Measurements from ENCODE around the gene LIMA1.

The LIMA1 gene

DNA sequence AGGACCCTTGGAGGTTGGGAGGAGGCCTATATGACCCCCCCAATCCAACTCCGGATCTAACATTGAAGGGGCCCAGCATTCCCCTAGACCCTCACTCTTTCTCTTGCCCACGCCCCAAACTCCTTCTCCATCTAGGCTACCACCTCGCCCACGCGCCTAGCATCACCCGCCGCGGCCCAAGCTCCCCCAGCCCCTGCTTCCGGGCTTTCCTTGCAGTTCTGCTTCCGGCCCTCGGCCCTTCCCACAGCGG, 116.6 kb downstream of the LIMA1 start:
- peak overlapping the region; percentile 86 for H3K4me2 ChIP-seq (ENCODE audit: insufficient read depth, low read length)
- peaks cover 51% of the 10 kb centered on the region for H3K79me2 ChIP-seq (ENCODE audit: insufficient read depth, low read length)
- peak overlapping the region; percentile 90 for H3K9ac ChIP-seq (ENCODE audit: low read depth, low read length)
- no peak; the same call in 1 of the 3 replicates for ATAC-seq (ENCODE audit: insufficient read depth, low read depth)
- no peaks in the 10 kb centered on the region for H4K20me1 ChIP-seq (ENCODE audit: insufficient read depth, low read length)
- peak overlapping the region; percentile 84 for H2AFZ ChIP-seq (ENCODE audit: low read depth, low read length)
- DNase-seq: no peak
- H3K9me3 ChIP-seq (ENCODE audit: insufficient read depth, low read length, severe bottlenecking): no peaks in the 10 kb centered on the region
- H3K27ac ChIP-seq (ENCODE audit: low read length): peak overlapping the region; percentile 70
- no peaks in the 10 kb centered on the region for H3K27me3 ChIP-seq (ENCODE audit: insufficient read depth, low read length, poor library complexity)
- peaks cover 30% of the 10 kb centered on the region for H3K4me1 ChIP-seq (ENCODE audit: insufficient read depth, low read length)
- no peaks in the 10 kb centered on the region; the same call in 1 of the 2 replicates for H3K36me3 ChIP-seq (ENCODE audit: insufficient read depth, low read length)
- TF ChIP-seq, protein P1, sequence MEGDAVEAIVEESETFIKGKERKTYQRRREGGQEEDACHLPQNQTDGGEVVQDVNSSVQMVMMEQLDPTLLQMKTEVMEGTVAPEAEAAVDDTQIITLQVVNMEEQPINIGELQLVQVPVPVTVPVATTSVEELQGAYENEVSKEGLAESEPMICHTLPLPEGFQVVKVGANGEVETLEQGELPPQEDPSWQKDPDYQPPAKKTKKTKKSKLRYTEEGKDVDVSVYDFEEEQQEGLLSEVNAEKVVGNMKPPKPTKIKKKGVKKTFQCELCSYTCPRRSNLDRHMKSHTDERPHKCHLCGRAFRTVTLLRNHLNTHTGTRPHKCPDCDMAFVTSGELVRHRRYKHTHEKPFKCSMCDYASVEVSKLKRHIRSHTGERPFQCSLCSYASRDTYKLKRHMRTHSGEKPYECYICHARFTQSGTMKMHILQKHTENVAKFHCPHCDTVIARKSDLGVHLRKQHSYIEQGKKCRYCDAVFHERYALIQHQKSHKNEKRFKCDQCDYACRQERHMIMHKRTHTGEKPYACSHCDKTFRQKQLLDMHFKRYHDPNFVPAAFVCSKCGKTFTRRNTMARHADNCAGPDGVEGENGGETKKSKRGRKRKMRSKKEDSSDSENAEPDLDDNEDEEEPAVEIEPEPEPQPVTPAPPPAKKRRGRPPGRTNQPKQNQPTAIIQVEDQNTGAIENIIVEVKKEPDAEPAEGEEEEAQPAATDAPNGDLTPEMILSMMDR (IDR thresholded peaks at IDR 0.05; ENCODE audit: borderline replicate concordance, extremely low read depth, low read length, poor library complexity, severe bottlenecking): no peak
- no peak for TF ChIP-seq EZH2 (IDR thresholded peaks at IDR 0.05; ENCODE audit: borderline replicate concordance, low read depth, low read length, severe bottlenecking)
- H3K4me3 ChIP-seq (ENCODE audit: low read depth in 1 of 2, low read length in 2 of 2): peak overlapping the region; percentile 74 to 86

DNA sequence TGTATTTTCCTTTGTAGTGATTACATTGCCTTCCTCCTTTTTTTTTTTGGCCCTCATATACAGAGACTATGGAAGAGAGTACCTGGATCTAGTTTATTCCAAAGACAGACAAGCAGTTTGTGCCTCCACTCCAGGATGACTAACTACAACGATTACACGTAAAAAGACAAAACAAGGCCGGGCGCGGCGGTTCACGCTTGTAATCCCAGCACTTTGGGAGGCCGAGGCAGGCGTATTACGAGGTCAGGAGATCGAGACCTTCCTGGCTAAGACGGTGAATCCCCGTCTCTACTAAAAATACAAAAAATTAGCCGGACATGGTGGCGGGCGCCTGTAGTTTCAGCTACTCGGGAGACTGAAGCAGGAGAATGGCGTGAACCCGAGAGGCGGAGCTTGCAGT, 118.4 kb downstream of the LIMA1 start:
- Histone ChIP-seq H3K9me3 (ENCODE audit: insufficient read depth, low read length, severe bottlenecking) (no peaks in the 10 kb centered on the region), H3K4me3 (ENCODE audit: low read depth in 1 of 2, low read length in 2 of 2) (no peak overlapping the region), H3K27me3 (ENCODE audit: insufficient read depth, low read length, poor library complexity) (no peaks in the 10 kb centered on the region), H3K27ac (ENCODE audit: low read length) (no peak overlapping the region), H2AFZ (ENCODE audit: low read depth, low read length) (no peak overlapping the region), H4K20me1 (ENCODE audit: insufficient read depth, low read length) (no peaks in the 10 kb centered on the region), H3K4me2 (ENCODE audit: insufficient read depth, low read length) (peak overlapping the region; percentile 86), H3K79me2 (ENCODE audit: insufficient read depth, low read length) (peaks cover 67% of the 10 kb centered on the region), H3K36me3 (ENCODE audit: insufficient read depth, low read length) (no peaks in the 10 kb centered on the region; the same call in 1 of the 2 replicates), H3K9ac (ENCODE audit: low read depth, low read length) (0 out of 2 replicates have a peak overlapping the region, but pooled peaks have one; percentile 9), H3K4me1 (ENCODE audit: insufficient read depth, low read length) (peaks cover 30% of the 10 kb centered on the region)
- DNase-seq: no peak
- TF ChIP-seq EZH2 (IDR thresholded peaks at IDR 0.05; ENCODE audit: borderline replicate concordance, low read depth, low read length, severe bottlenecking): no peak
- TF ChIP-seq, protein P1 (IDR thresholded peaks at IDR 0.05; ENCODE audit: borderline replicate concordance, extremely low read depth, low read length, poor library complexity, severe bottlenecking): no peak
- no peak for ATAC-seq (ENCODE audit: insufficient read depth, low read depth)

DNA sequence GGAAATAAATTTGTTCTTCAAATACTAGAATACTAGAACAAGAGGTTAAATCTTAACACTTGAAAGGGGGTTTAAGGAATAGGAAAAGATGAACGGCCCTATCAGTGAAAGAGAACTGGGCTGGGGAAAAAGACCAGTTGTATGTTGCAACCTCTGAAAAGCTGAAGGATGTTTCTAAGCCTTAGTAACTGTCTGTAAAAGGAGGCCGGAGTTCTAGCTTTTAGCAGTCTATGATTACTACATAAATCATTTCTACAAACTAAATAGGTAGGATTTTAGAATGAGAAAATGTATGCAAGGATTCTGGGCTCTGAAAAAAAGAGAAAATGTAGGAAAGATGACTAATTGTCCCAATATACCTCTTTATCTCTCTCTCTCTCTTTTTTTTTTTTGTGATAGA, 121.1 kb downstream of the LIMA1 start:
- Histone ChIP-seq H2AFZ (ENCODE audit: low read depth, low read length) (no peak overlapping the region), H3K9ac (ENCODE audit: low read depth, low read length) (no peak overlapping the region), H3K4me2 (ENCODE audit: insufficient read depth, low read length) (no peak overlapping the region), H3K4me1 (ENCODE audit: insufficient read depth, low read length) (peaks cover 19% of the 10 kb centered on the region), H4K20me1 (ENCODE audit: insufficient read depth, low read length) (peaks cover 9% of the 10 kb centered on the region; the same call in 1 of the 2 replicates), H3K9me3 (ENCODE audit: insufficient read depth, low read length, severe bottlenecking) (no peaks in the 10 kb centered on the region), H3K79me2 (ENCODE audit: insufficient read depth, low read length) (peaks cover 88% of the 10 kb centered on the region), H3K27ac (ENCODE audit: low read length) (no peak overlapping the region), H3K27me3 (ENCODE audit: insufficient read depth, low read length, poor library complexity) (no peaks in the 10 kb centered on the region), H3K36me3 (ENCODE audit: insufficient read depth, low read length) (peaks cover 3% of the 10 kb centered on the region), H3K4me3 (ENCODE audit: low read depth in 1 of 2, low read length in 2 of 2) (no peak overlapping the region)
- ATAC-seq (ENCODE audit: insufficient read depth, low read depth) (no peak), DNase-seq (no peak)
- TF ChIP-seq, protein P1 (IDR thresholded peaks at IDR 0.05; ENCODE audit: borderline replicate concordance, extremely low read depth, low read length, poor library complexity, severe bottlenecking): no peak
- TF ChIP-seq EZH2 (IDR thresholded peaks at IDR 0.05; ENCODE audit: borderline replicate concordance, low read depth, low read length, severe bottlenecking): no peak

DNA sequence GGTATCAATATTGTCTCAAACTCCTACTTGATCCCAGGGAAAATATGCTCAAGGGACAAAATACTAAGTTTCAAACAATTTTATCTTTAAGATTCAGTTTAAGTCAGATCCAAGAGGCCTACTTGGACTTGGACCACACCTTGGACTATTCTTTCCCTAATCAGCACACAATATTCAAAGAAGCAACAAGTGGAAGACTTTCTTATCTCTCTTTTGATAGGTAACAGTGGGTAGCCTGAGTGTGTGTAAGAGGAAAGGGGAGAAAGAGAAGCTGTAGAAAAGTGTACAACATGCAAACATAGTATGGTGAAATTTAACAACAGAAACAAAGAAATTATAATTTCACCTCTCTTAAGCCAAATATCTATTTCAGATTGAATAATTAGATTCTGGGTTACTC, 122.7 kb downstream of the LIMA1 start:
- Histone ChIP-seq H3K27me3 (ENCODE audit: insufficient read depth, low read length, poor library complexity) (no peaks in the 10 kb centered on the region), H3K9ac (ENCODE audit: low read depth, low read length) (no peak overlapping the region), H3K4me1 (ENCODE audit: insufficient read depth, low read length) (peaks cover 11% of the 10 kb centered on the region), H3K4me2 (ENCODE audit: insufficient read depth, low read length) (no peak overlapping the region), H3K79me2 (ENCODE audit: insufficient read depth, low read length) (peaks cover 84% of the 10 kb centered on the region), H3K9me3 (ENCODE audit: insufficient read depth, low read length, severe bottlenecking) (no peaks in the 10 kb centered on the region), H2AFZ (ENCODE audit: low read depth, low read length) (no peak overlapping the region), H4K20me1 (ENCODE audit: insufficient read depth, low read length) (peaks cover 9% of the 10 kb centered on the region; the same call in 1 of the 2 replicates), H3K36me3 (ENCODE audit: insufficient read depth, low read length) (peaks cover 9% of the 10 kb centered on the region; the same call in 1 of the 2 replicates), H3K4me3 (ENCODE audit: low read depth in 1 of 2, low read length in 2 of 2) (no peak overlapping the region), H3K27ac (ENCODE audit: low read length) (no peak overlapping the region)
- DNase-seq (no peak), ATAC-seq (ENCODE audit: insufficient read depth, low read depth) (no peak)
- TF ChIP-seq, protein P1 (IDR thresholded peaks at IDR 0.05; ENCODE audit: borderline replicate concordance, extremely low read depth, low read length, poor library complexity, severe bottlenecking): no peak
- TF ChIP-seq EZH2 (IDR thresholded peaks at IDR 0.05; ENCODE audit: borderline replicate concordance, low read depth, low read length, severe bottlenecking): no peak

All from DND-41 (cell line).